ENCODE data around the gene HIPK4. TPM values are rescaled to one million over a fixed set of nuclear protein-coding genes. Genes with fewer than 3 reads are reported as not detected.
A peak's percentile ranks its signal among the peaks of the same experiment; 100 is the strongest.

Gene HIPK4
- total and polyA plus RNA-seq, 2 of the 4 experiments (the other 2 are of a cell fraction): 0.12 to 0.18 TPM

- no TSS peak for BruUV-seq (replicated peaks)
- Histone ChIP-seq H3K4ac (ENCODE audit: low read depth, low read length) (peak overlapping the region; percentile 66; the same call in 1 of the 2 replicates), H3K4me2 (ENCODE audit: low read depth, low read length) (no peak overlapping the region), H3K23ac (ENCODE audit: low read depth, low read length) (no peak overlapping the region), H2AK9ac (replicated peaks; ENCODE audit: low read depth, low read length, poor library complexity) (no peak overlapping the region), H3K27me3 (ENCODE audit: control insufficient read depth, insufficient read depth, low read length) (no peaks in the 10 kb centered on the region), H4K5ac (ENCODE audit: low read depth, low read length) (no peak overlapping the region), H3K18ac (ENCODE audit: low read depth, low read length) (no peak overlapping the region), H3K14ac (replicated peaks; ENCODE audit: low read depth, low read length) (no peak overlapping the region), H3K27ac (ENCODE audit: insufficient read depth, low read length) (no peak overlapping the region), H4K8ac (ENCODE audit: low read depth in 2 of 2, low read length in 2 of 2) (peak overlapping the region; percentile 50 to 90; a peak in 2 of 4 replicates), H4K91ac (ENCODE audit: insufficient read depth, low read depth, low read length) (peak overlapping the region; percentile 31; the same call in 1 of the 2 replicates), H3K36me3 (ENCODE audit: control insufficient read depth, insufficient read depth, low read length) (peaks cover 9% of the 10 kb centered on the region), H3K9me1 (ENCODE audit: insufficient read depth, low read length) (peaks cover 9% of the 10 kb centered on the region), H4K20me1 (ENCODE audit: insufficient read depth, low read length) (no peaks in the 10 kb centered on the region), H3K9me3 (ENCODE audit: control insufficient read depth, insufficient read depth, low read length) (no peaks in the 10 kb centered on the region), H2BK120ac (ENCODE audit: low read depth, low read length) (peak overlapping the region; percentile 58; the same call in 1 of the 2 replicates), H3K56ac (ENCODE audit: extremely low read depth, insufficient read depth, low read length) (no peak overlapping the region), H2AFZ (replicated peaks; ENCODE audit: low read length, poor library complexity) (no peak overlapping the region), H2BK15ac (ENCODE audit: low read depth, low read length) (no peak overlapping the region; the same call in 2 of the 3 replicates), H2BK20ac (ENCODE audit: low read depth, low read length) (no peak overlapping the region), H2BK5ac (ENCODE audit: low read depth, low read length, poor library complexity, severe bottlenecking) (no peak overlapping the region), H3K4me3 (ENCODE audit: insufficient read depth, low read depth, low read length) (no peak overlapping the region), H3K9ac (ENCODE audit: low read depth, low read length) (no peak overlapping the region), H3K4me1 (ENCODE audit: control insufficient read depth, insufficient read depth, low read length) (peaks cover 9% of the 10 kb centered on the region), H3K79me1 (ENCODE audit: low read depth in 1 of 2, low read length in 2 of 2) (peaks cover 0 to 17% of the 10 kb centered on the region in 2 experiments; a peak in 1 of 4 replicates), H2AK5ac (ENCODE audit: low read depth, low read length) (peak overlapping the region; percentile 81)
- no peak for ATAC-seq (ENCODE audit: low read depth)
- dilution Hi-C loops (cut with HindIII; ENCODE audit: low sequenced_read_pairs, unreplicated experiment) (no loop called here), intact Hi-C loops (cut with micrococcal nuclease) (no loop called here), in situ Hi-C loops (cut with MboI; ENCODE audit: low sequenced_read_pairs) (no loop called here)
- no peak for TF ChIP-seq RCOR1 (IDR thresholded peaks at IDR 0.05; ENCODE audit: insufficient replicate concordance, low read length)
- TF ChIP-seq CTCF (conservative IDR thresholded peaks at IDR 0.05; ENCODE audit: low read depth, low read length): no peak
- no peak for TF ChIP-seq RFX5 (IDR thresholded peaks at IDR 0.05; ENCODE audit: low read depth, low read length)
- TF ChIP-seq RAD21 (IDR thresholded peaks at IDR 0.05; ENCODE audit: low read length): no peak
- no peak for TF ChIP-seq CEBPB (IDR thresholded peaks at IDR 0.05; ENCODE audit: low read depth, low read length)
- no peak for TF ChIP-seq FOS (IDR thresholded peaks at IDR 0.05; ENCODE audit: low read depth, low read length)
- TF ChIP-seq MAZ (IDR thresholded peaks at IDR 0.05; ENCODE audit: borderline replicate concordance, low read depth, low read length): no peak
- no peak for TF ChIP-seq MXI1 (IDR thresholded peaks at IDR 0.05; ENCODE audit: borderline replicate concordance, low read depth, low read length)
- no peak for TF ChIP-seq USF2 (IDR thresholded peaks at IDR 0.05; ENCODE audit: low read depth, low read length)
- TF ChIP-seq MAFK (IDR thresholded peaks at IDR 0.05; ENCODE audit: low read depth, low read length): no peak
- no peak for TF ChIP-seq CHD1 (IDR thresholded peaks at IDR 0.05; ENCODE audit: low read depth, low read length)
- TF ChIP-seq ELK1 (IDR thresholded peaks at IDR 0.05; ENCODE audit: borderline replicate concordance, low read depth, low read length): no peak
- TF ChIP-seq NFE2L2 (IDR thresholded peaks at IDR 0.05; ENCODE audit: low read depth, low read length): no peak
- TF ChIP-seq SMC3 (IDR thresholded peaks at IDR 0.05; ENCODE audit: low read depth, low read length): no peak
- no peak for TF ChIP-seq POLR2A (IDR thresholded peaks at IDR 0.05; ENCODE audit: low read depth, low read length)
- ChIA-PET CTCF (no interaction called here), POLR2A (ENCODE audit: unreplicated experiment) (interaction anchor here (1.3 kb wide), 1 partner anchor 8 kb away, joined by 4 read pairs; no protein-coding TSS in a partner anchor)
- 90% methylated on average over 2 of the region's 3 CpGs; no CpG with 5 or more reads in 1 of the 2 experiments for WGBS, 2 experiments (ENCODE audit: extremely low coverage in 2 of 2, insufficient read length in 1 of 2)
- DNase-seq: no peak
These were observed 28.1 kb upstream of the HIPK4 start for GRCh38 chr19:40418040-40418439.

Data from IMR-90 (cell line).